Activated CD4-positive, alpha-beta T cell treated with anti-CD3 and anti-CD28 coated beads for 1 hour (primary cell): ENCODE results near the gene PSTPIP1.

Experiments
- DNase-seq: peaks from one replicate; pipeline ENCODE4 v3.0.0-alpha.2; 2020

The PSTPIP1 gene

DNA sequence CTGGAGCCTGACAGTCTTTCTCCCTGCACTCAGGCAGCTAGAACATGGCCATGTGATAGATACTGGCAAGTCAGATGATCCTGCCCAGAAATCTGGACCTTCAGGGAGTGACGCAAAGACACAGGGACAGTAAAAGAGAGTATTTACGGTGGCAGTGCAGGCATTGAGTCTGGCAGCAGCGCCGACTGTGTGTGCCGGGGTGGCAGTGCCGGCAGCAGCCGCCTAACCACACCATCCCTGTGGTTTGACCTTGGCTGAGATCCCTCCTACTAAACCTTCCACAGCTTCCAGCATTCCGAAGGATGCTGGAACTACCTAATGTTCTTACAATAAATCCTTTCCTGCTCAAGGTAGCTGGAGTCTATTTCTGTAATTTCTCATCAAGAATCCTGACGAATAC, 80.6 kb downstream of the PSTPIP1 start:
- no peak for DNase-seq

- no peak for DNase-seq
Measured at GRCh38 chr15:77076323-77076915, 81.5 kb downstream of the PSTPIP1 start.

GRCh38 chr15:77081971-77082370, 87.0 kb downstream of the PSTPIP1 start:
- no peak for DNase-seq

DNA sequence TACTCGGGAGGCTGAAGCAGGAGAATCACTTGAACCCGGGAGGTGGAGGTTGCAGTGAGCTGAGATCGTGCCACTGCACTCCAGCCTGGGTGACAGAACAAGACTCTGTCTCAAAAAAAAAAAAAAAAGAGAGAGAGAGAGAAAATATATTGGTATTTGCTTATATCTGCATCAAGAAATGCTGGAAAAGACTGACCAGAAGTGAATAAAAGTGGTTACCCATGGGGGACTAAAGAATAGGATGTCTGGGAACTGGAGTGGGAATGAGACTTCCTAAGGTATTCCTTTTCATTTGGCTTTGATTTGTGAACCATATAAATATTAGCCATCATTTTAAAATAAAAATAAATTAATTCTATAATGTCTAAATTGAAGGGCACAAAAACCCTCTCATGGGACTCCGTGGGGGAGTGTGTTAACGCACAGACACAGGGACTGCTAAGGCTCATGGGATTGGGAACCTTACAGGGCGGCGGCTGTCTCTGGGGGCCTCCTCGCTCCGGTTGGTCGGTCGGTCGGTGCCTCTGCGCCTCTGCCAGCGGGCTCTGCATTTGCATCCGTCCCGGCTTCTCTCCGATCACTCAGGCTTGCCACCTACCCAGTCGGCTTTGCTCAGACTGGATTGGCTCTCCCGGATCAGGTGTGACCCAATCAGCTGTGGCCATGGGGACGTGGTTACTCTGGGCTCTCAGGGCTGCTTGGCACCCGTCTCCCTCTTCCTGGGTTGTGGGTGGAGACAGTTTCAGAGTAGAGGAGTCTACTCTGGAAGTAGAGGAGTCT, 88.6 kb downstream of the PSTPIP1 start:
- DNase-seq = peak; percentile 45

DNA sequence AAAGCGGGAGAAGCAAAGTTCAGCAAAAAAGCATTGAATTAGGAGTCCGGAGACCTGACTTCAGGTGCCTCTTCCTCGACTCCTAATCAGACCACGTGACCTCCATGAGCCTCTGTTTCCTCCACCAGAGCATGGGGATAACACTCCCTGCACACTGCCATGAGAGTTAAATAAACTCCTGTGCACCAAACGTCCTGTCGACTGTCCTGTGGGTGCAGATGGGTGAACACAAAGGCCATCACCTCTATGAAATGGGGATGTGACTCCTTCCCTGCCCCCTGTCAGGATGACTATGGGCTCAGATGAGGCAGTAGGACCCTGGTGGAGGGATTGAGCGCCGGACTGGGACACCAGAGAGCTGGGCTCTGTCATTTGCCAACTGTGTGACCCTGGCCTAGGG, 89.5 kb downstream of the PSTPIP1 start:
- no peak for DNase-seq

GRCh38 chr15:77085297-77085696, 90.4 kb downstream of the PSTPIP1 start:
- DNase-seq = no peak
